Ecto neural progenitor cell (in vitro differentiated cells): ENCODE measurements around the gene KIRREL3.

ENCODE experiments used
- DNase-seq: peaks from one replicate; pipeline ENCODE4 v3.0.0-alpha.2; 2018; ENCODE audit warnings: low spot score

KIRREL3 gene

DNA sequence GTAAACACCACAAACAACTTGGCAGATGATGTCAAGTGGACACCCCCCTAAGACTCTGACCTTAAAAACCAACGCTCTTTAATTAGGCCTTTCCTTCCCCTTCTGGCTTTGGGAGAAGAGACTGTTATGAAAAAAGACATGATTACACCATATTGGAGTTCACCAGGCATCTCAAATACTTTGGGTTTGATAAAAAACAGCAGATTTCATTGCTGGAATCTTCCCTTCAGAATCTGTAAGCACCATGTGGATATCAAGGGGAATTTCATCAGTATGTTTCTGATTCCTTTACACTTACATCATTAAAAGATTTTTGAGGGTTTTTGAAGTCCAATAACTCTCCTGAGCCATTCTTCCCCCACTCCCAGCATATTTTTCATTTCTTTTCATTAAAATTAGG lies 85.6 kb downstream of the KIRREL3 start:
- no peak for DNase-seq

DNA sequence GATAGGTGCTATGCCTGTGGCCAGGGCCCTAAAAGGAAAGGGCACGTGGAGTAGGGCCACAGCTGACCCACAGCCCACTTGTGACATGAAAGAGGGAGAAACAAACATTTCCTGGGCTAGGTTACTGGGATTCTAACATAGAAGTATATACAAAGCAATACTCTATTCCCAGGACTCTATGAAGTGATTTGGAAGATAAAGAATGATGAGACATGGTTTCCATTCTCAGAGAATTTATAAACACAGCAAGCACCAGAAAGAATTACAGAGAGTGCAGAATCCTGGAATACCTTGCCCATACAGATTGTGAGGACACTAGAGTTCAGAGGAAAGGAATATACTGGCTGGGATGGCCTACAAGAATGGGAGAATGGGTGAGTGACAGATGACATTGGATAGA lies 86.4 kb downstream of the KIRREL3 start:
- DNase-seq = no peak

DNA sequence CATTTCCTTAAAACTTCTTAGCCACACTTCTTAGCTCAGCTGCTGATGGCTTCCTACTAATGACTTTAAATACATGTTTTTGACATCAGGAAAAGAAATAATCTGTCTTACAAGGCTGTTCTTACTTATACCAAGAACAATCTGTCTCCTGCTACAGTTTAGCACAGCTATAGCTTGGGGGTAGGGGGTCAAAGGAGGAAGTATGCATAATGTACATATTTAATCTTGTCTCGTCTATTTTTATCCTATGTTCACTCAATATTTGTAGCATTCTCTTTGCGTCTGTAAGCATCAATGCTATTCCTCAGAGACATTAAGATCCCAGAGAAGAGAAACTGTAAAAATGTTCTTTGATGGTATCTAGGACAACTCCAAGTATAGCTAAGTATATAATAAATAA lies 96.0 kb downstream of the KIRREL3 start:
- DNase-seq = no peak

DNA sequence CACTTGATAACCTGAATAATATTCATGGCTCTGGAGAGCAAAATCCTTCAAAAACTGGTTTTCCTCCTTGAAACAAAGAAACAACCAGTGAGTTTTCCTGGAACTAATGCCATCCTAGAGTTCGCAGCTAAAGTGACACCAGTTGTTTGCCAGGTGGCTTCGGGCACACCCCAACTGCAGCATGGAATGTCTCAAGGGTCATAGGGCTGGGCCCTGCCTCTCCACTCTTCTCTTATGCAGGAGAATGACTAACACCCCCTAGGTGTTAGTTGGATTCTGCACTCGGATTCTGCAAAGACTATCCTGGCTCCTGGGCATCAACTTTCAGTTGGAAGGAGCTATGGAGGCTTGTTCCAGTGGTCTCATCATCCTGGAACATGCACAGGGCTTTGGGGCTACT lies 98.8 kb downstream of the KIRREL3 start:
- DNase-seq = no peak

DNA sequence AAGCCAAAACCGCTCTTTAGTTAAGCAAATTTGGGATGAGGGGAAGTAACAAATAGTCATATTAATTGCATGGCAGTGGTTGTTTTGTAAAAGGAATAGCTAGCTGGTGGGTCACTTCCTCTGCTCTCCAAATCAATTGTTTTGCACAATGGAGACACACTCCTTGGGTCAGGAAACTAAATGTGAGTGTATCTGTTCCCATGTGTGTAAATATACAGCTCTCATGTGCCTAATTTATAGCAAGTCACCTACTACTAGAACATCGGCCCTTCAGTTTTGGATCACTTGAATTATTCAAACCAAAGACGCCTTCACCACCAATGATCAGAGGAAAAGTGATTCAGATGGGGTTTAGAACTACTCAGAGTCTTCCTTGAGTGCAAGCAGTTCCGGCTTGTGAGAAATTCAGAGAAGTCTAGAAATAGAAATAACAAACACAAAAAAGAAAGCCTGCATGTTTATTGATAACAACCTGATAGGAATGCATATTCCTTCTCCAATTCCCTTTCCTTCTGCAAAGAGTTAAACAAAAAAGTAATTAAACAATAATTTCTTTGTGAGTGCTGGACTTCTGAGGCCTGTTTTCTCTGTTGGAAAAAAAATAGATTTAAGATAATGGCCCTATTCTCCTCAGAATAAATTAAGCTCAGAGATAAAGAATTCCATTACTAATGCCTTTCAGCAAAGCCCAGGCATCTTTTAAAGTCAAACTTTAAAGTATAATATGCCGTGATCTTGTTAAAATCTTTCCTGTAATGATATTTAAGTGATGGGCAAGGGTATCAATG lies 100.4 kb downstream of the KIRREL3 start:
- no peak for DNase-seq

DNA sequence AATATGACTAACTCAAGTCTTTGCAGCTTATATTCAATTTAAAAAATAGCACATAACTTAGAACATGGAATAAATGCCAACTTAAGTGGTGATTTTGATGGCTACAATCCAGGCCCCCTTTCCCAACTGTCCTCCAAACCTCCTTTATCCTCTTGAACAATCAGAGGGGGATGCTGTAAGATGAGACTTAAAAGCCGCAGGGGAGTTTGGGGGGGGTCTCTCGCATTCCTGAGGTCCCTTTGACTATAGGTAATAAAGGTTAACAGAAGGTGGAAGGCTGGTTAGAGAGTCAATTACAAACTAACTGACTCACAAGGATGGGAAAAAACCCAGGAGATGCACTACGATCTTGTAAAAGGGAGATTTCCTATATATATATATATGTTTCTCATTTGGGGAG lies 101.8 kb downstream of the KIRREL3 start:
- DNase-seq = no peak

DNA sequence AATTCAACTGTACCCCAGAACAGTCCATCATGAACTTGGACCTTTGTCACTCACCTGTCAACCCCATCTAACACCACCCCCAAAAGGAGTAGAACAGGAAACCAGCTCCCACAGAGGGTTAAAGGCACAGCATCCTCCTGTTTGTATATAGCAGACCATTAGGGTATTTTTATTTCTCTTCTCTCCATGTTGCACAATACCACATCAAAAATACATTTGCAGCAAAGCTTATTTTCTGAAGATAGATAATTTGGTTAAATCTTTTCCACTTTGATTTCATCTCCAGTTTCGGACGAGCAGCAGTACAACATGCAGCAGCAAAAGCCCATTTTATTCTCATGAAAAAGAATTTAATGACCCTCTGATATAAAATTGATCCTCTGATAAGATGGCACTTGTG lies 103.1 kb downstream of the KIRREL3 start:
- no peak for DNase-seq

DNA sequence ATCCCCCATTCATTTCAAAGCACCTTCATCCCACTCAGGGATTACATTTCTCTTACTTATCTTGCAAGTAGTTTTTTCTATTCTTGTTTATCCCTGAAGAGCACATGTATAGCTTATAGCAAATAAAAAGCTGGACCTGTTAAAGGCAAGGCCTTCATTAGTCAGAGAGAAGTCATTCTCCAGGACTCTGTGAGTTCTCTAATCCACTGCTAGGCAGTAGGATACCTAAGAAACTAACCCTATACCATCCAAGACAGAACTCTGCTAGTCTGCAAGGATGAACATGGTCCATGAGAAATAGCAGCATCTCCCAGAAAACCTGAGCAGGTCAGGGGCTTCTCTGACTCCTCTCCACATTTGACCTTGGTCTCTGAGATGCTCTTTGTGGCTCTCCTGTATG lies 104.5 kb downstream of the KIRREL3 start:
- no peak for DNase-seq

DNA sequence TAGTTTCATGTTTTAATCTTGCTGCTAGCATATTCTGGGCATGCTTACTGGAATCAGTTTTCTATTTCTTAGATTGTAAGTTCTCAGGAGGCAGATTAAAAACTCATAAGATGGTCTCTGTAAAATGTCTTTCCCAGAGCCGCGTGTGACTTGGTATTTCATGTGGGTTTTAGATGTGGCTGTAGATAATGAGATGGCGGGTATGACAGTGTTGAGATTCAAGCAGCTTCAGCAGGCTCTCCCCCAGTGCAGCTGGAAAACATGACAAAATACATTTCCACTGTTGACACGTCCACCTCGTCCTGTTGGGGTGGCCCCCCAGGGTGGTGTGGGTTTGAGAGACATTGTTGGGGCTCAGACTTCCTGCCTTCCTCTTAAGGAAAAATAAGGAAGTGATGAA lies 106.8 kb downstream of the KIRREL3 start:
- DNase-seq = no peak

DNA sequence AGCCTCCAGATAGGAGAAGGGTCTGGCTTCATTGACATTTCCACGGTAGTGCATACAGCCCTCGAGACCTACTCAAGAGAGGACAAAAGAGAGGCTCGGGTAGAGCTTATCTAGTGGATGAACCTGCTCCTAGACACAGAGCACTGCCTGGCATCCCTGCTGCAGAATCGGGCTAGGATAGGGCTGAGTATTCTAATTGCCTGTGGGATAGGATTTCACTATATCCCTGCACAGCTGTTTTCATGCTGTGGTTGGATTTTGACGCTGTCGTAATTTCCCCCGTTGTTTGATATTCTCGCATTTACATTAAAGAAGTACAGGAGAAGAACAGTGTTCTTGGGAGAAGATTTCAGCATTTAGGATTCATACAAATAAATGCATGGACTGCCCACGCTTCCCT lies 107.8 kb downstream of the KIRREL3 start:
- DNase-seq = no peak

DNA sequence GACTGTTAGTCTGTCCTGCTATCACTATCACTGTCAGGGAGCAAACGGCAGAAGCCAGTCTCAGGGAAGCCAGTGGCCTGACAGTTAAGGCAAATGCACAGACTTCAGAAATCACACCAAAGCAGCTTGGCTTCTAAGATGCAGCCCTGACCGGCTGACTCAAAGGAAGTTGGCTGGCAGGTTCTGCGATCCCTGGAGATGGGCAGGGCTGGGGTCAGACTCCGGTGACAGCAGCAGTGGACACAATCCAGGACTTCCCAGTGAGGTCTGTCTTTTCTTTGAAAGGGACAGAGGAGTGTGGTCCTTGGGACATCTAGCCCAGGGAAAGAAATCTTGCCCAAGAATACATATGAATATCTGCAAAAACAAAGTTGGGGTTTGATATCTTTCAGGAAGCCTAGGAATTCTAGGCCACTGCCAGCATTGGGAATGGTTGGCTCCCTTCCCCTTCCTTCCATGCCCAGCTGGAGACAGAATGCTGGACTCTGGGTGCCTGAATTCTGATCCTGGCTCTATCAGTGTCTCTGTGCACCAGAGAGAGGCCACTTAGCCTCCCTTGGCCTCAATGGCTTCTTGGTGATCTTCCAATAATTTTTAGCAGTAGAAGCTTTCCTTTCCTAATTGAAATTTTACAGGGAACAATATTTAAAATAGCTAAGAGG lies 108.9 kb downstream of the KIRREL3 start:
- no peak for DNase-seq

DNA sequence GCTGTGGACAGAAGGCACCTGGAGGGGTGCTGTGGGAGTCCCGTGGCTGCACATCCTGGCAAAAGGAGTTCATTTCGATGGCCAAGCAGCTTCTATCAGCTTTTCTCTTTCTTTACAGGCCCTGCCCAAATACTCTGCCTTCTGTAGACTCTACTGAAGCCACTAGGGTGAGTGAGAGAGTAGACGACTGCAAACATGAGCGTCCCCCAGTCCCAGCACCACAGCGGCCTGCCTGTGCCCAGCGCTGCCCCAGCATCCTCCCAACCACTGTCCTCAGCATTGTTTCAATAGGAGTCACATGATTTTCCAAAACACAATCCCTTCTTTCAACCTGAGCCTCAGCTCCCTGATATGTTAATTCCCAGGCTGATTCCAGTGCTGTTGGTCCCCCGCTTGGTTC lies 110.0 kb downstream of the KIRREL3 start:
- peak; percentile 57 for DNase-seq

DNA sequence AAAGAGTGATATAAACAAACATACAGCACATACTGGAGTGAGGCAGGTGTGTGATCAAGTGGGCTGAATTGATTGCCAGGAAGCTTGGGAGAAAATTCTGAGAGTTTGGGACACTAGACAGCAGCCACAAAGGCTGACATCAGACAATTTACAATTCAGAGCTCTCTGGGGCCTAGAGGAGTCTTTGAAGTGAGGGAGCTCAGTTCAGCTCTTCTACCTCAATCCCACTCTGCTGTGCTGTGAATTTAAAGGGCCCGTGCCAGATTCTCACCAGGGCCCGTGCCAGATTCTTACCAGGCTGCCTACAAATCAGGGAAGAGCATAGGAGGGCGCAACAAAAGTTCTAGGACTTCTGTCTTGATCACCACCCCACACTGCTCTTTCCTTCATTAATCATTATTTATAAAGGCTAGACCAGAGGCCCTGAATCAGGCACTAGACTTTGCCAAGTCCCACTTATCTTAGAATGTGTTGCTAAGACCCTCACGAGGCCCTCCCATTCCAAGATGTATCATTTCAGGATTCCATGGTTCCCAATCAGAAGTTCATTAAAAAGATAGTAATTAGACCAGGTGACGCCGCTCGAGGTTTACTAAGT lies 112.4 kb downstream of the KIRREL3 start:
- DNase-seq = no peak

DNA sequence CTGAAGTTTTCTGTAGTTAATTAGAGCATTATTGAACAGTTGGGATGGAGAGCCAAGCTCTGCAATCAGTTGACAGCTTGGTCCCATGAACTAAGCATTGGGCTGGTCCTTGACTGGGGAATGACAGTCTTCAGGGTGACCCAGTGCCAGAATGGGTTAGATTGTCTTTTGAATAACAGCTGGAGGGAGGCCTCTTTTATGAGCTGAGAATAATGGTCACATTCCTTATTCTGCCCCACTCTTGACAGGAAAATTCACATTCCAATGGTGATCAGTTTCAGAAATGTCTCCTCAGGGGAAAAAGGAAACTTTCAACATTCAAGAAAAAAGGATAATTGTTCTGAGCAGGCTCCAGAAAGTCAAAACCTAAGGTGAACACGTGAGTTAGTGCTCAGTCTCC lies 113.9 kb downstream of the KIRREL3 start:
- no peak for DNase-seq

DNA sequence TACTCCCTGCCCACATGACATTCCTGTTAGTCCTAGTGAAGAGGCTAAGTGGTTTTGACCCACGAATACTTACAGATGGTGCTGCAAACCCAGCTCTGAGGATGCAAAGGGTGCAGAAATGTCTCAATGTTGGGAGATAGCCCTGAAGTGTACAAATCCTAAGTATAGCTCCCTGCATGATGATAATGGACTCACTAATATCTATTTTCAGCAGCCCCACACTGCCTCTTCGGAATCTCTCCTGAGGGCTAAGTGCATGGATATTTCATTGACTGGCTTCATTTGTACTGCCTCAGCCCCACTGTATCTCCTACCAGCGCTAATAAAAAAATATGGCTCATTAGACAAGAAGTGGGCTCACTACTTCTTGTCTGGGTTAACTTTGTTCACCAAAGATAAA lies 114.5 kb downstream of the KIRREL3 start:
- no peak for DNase-seq

DNA sequence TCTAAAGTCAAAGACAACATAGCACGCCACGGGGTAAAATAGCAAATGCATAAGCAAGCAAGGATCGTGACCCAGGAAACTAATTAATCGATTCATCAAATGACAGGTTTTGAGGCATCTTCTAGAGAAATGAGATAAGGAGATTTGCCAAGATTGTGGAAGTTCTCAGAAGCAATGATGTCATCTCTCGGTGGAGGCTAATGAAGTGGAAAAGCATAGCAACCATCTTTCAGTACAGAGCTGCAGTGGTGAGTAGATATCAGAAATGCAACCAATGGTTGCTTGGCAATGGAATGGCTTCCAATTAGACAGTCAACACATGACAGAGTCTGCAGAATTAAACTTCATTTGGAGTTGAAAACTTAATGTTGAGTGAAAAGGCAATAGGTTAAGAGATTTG lies 116.0 kb downstream of the KIRREL3 start:
- DNase-seq = no peak

DNA sequence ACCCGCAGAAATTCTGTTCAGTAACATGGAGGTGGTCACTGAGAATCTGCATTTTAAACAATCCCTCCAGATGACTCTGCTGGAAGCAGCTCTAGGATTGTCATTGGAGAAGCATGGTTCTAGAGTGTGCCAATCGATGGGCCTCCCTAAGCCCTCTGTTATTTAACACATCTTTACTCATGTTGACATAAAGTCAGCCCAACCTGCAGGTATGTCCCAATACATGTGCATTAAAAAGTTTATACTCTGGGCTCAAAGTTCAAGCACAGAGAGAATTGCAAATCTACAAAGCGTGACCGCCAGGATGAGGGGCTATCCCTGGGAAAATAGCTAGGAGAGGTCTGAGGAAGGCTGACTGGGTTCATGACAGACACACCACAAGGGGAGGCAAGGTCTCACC lies 116.4 kb downstream of the KIRREL3 start:
- no peak for DNase-seq

DNA sequence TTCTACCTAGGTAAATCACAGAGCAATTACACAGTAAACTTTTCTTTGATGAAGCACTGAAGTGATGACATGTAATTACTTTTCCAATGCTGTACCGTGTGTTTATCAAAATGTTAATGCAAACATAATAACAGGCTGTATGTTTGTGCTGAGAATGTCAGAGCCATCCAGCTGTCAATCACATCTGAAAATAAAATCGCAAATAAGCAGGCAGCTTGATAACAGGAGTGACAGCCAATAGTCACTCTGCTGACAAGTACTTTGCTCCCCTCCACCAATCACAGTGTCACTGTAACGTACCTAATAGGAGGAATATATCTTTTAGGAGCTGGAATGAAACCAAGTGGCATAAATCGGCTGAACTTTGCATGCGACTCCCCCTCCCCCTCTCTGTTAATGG lies 119.7 kb downstream of the KIRREL3 start:
- no peak for DNase-seq

DNA sequence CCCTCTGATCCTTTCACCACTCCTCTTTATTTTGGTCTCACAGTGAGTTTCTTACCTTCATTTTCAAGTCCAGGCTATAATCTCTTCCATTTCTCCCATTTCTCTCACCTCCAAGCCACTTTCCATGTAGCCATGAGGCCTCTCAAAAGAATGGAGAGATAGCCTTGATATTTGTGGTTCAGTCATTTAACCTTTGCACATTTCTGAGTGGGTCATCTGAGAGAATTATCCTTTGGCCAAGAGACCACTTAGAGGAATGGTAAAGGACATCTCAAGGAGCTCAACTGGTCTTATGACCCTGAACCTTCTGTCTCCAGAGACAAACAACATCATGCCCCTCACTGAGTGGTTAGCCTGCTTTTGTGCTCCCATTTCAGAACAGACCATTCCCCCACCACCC lies 121.1 kb downstream of the KIRREL3 start:
- DNase-seq = no peak

DNA sequence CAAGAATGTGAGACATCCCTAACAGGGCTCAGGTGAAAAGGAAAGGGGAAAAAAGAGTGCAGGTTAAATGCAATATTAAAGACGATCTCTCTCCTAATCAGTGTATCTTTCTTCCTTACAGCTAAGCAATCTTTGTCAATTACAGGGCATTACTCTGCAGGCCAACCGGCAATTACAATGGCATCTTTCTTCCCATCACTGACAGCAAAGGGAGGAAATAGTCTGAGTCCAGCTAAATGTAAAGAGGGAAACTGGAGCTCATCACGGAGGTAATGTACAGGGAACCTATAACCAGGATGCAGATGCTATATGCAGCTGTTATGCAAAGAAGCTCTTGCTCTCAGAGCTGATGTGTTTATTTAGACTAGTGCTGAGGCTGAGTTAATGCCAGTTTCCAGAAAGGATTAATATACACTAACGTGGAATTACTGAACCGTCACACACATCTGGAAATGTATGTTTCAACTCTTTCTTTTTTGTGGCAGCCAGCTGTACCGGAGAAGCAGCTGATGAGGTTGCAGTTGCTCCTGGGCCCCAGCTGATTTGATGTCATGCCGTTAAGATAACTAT lies 121.6 kb downstream of the KIRREL3 start:
- no peak for DNase-seq

DNA sequence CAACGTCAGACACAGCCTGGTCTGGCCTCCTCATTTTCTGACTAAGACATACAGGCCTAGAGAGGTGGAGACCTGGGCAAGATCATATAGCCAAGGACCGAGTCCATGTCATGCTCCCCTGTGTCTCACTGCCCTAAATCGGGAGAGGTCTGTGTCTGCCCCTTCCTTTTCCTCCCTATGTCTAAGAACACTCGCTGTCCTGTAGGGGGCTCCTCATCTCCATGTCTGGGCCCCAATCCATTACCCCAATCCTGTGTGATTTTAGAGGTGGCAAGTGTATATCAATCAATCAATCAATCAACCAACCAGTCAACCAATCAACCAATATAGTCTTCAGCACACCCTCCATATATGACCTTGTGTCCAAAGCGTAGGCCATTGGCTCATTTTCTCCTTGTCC lies 125.7 kb downstream of the KIRREL3 start:
- DNase-seq = no peak

DNA sequence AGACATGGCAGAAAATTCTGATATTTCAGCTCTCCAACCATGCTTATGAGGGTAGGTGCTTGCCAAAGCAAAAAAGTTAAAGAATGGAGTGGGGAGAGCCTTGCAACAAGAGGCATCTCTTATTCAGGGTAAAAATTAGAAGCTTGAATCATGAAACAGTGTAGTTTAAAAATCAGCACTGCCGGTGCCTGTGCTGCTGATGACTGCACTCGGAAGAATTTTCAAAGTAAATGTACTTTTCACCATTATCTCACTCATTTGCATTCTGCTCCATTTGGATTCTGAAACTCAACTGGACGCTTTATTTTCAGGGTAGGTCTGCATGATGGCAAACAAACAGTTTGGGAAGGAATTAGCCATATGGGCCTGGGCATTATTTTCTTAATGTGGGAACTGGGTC lies 126.3 kb downstream of the KIRREL3 start:
- DNase-seq = no peak

DNA sequence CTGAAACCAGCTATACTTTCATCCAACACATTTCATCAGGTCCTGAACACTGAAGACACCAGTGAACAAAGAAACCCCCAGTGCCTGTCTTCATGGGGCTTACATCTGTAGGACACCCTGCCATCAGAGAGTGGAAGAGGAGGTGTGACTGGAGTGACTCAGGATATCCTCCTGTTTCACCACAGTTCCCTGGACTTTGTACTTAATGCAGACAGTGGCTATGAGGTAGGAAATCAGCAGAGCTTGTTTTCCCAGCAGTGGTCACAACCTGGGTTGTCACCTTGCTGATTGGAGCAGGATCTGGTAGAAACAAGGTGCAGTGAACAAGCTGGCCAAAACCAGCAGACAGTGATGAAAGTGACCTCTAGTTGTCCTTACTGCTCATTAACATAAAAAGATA lies 128.8 kb downstream of the KIRREL3 start:
- no peak for DNase-seq
